ENCODE measurements around the gene MAT2B.

Gene MAT2B

GRCh38 chr5:163456029-163456589 lies 49.3 kb upstream of the MAT2B start:
- no peak for TF ChIP-seq ZNF549 (tag by site-specific recombination; IDR thresholded peaks at IDR 0.05)
- TF ChIP-seq ZSCAN16 (tag by site-specific recombination; IDR thresholded peaks at IDR 0.05) = no peak
- no peak for TF ChIP-seq ZNF354C (tag by site-specific recombination; IDR thresholded peaks at IDR 0.05; ENCODE audit: borderline replicate concordance, low read depth)
- no peak for TF ChIP-seq ZSCAN30 (tag by site-specific recombination; IDR thresholded peaks at IDR 0.05)
- TF ChIP-seq TRIM28 (IDR thresholded peaks at IDR 0.05; ENCODE audit: borderline replicate concordance, low read length) = no peak
- CTCF ChIA-PET = interaction anchor here (0.5 kb wide), 1 partner anchor 9 kb away, joined by 6 read pairs; no protein-coding TSS in a partner anchor
- Histone ChIP-seq H3K36me3 (ENCODE audit: control insufficient read depth in 2 of 2, insufficient read depth in 1 of 2, low read length in 2 of 2) (peaks cover 42 to 48% of the 10 kb centered on the region in 2 experiments), H3K27ac (ENCODE audit: extremely low read depth, low read depth, low read length) (no peak overlapping the region), H3K9me3 (ENCODE audit: control insufficient read depth, insufficient read depth, low read depth, low read length) (no peaks in the 10 kb centered on the region), H3K4me1 (ENCODE audit: control insufficient read depth, insufficient read depth, low read length) (peaks cover 7% of the 10 kb centered on the region), H3K4me3 (ENCODE audit: low read depth, low read length) (no peak overlapping the region)
- POLR2A ChIA-PET = no interaction called here

DNA sequence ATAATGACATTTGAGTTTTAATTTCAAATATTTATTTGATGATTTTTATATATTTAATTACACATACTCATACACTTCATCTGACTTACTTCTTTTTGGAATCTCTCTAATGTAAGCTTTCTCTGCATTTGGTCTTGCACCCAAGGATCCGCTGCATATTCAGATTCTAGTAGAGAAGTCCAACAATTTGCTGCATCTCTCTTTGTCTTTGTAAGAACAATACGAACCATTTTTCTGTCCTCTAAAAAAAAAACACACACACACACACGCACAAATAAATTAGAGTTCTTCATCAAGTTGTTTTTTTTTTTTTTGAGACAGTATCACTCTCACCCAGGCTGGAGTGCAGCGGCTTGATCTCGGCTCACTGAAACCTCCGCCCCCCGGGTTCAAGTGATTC lies 48.6 kb upstream of the MAT2B start:
- no peak overlapping the region for H3K27ac ChIP-seq (ENCODE audit: extremely low read depth, low read depth, low read length)
- CTCF ChIA-PET = no interaction called here
- no peak overlapping the region for H3K4me3 ChIP-seq (ENCODE audit: low read depth, low read length)
- H3K36me3 ChIP-seq (ENCODE audit: control insufficient read depth in 2 of 2, insufficient read depth in 1 of 2, low read length in 2 of 2) = peaks cover 37 to 41% of the 10 kb centered on the region in 2 experiments
- no peaks in the 10 kb centered on the region for H3K9me3 ChIP-seq (ENCODE audit: control insufficient read depth, insufficient read depth, low read depth, low read length)
- peaks cover 7% of the 10 kb centered on the region for H3K4me1 ChIP-seq (ENCODE audit: control insufficient read depth, insufficient read depth, low read length)
- POLR2A ChIA-PET = interaction anchor here (5.4 kb wide), 1 partner anchor 16 kb away, joined by 166 read pairs; the partner anchor contains the start of gene CCNG1
- TF ChIP-seq GLIS2 (tag by site-specific recombination; IDR thresholded peaks at IDR 0.05) (no peak), ZNF138 (tag by site-specific recombination; IDR thresholded peaks at IDR 0.05; ENCODE audit: borderline replicate concordance) (no peak), ZBTB20 (tag by site-specific recombination; IDR thresholded peaks at IDR 0.05) (no peak), TRIM28 (IDR thresholded peaks at IDR 0.05; ENCODE audit: borderline replicate concordance, low read length) (no peak), REPIN1 (tag by site-specific recombination; IDR thresholded peaks at IDR 0.05; ENCODE audit: low read depth) (no peak), ZNF555 (tag by site-specific recombination; conservative IDR thresholded peaks at IDR 0.05) (no peak), ZNF155 (tag by site-specific recombination; IDR thresholded peaks at IDR 0.05) (no peak), KLF1 (tag by site-specific recombination; IDR thresholded peaks at IDR 0.05) (no peak), ZBTB17 (tag by site-specific recombination; IDR thresholded peaks at IDR 0.05) (no peak), WT1 (tag by site-specific recombination; IDR thresholded peaks at IDR 0.05) (no peak), SCRT1 (tag by site-specific recombination; IDR thresholded peaks at IDR 0.05; ENCODE audit: borderline replicate concordance) (no peak), ZNF311 (tag by site-specific recombination; IDR thresholded peaks at IDR 0.05; ENCODE audit: borderline replicate concordance) (no peak)
- TF ChIP-seq, protein P1, sequence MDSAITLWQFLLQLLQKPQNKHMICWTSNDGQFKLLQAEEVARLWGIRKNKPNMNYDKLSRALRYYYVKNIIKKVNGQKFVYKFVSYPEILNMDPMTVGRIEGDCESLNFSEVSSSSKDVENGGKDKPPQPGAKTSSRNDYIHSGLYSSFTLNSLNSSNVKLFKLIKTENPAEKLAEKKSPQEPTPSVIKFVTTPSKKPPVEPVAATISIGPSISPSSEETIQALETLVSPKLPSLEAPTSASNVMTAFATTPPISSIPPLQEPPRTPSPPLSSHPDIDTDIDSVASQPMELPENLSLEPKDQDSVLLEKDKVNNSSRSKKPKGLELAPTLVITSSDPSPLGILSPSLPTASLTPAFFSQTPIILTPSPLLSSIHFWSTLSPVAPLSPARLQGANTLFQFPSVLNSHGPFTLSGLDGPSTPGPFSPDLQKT (IDR thresholded peaks at IDR 0.05; ENCODE audit: borderline replicate concordance, low read depth, low read length) = no peak
- TF ChIP-seq, protein P2, sequence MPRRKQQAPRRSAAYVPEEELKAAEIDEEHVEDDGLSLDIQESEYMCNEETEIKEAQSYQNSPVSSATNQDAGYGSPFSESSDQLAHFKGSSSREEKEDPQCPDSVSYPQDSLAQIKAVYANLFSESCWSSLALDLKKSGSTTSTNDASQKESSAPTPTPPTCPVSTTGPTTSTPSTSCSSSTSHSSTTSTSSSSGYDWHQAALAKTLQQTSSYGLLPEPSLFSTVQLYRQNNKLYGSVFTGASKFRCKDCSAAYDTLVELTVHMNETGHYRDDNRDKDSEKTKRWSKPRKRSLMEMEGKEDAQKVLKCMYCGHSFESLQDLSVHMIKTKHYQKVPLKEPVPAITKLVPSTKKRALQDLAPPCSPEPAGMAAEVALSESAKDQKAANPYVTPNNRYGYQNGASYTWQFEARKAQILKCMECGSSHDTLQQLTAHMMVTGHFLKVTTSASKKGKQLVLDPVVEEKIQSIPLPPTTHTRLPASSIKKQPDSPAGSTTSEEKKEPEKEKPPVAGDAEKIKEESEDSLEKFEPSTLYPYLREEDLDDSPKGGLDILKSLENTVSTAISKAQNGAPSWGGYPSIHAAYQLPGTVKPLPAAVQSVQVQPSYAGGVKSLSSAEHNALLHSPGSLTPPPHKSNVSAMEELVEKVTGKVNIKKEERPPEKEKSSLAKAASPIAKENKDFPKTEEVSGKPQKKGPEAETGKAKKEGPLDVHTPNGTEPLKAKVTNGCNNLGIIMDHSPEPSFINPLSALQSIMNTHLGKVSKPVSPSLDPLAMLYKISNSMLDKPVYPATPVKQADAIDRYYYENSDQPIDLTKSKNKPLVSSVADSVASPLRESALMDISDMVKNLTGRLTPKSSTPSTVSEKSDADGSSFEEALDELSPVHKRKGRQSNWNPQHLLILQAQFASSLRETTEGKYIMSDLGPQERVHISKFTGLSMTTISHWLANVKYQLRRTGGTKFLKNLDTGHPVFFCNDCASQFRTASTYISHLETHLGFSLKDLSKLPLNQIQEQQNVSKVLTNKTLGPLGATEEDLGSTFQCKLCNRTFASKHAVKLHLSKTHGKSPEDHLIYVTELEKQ (tag by site-specific recombination; IDR thresholded peaks at IDR 0.05; ENCODE audit: borderline replicate concordance) = no peak
- TF ChIP-seq, protein P3, sequence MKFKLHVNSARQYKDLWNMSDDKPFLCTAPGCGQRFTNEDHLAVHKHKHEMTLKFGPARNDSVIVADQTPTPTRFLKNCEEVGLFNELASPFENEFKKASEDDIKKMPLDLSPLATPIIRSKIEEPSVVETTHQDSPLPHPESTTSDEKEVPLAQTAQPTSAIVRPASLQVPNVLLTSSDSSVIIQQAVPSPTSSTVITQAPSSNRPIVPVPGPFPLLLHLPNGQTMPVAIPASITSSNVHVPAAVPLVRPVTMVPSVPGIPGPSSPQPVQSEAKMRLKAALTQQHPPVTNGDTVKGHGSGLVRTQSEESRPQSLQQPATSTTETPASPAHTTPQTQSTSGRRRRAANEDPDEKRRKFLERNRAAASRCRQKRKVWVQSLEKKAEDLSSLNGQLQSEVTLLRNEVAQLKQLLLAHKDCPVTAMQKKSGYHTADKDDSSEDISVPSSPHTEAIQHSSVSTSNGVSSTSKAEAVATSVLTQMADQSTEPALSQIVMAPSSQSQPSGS (tag by site-specific recombination; IDR thresholded peaks at IDR 0.05; ENCODE audit: low read depth) = no peak
- TF ChIP-seq, protein P4, sequence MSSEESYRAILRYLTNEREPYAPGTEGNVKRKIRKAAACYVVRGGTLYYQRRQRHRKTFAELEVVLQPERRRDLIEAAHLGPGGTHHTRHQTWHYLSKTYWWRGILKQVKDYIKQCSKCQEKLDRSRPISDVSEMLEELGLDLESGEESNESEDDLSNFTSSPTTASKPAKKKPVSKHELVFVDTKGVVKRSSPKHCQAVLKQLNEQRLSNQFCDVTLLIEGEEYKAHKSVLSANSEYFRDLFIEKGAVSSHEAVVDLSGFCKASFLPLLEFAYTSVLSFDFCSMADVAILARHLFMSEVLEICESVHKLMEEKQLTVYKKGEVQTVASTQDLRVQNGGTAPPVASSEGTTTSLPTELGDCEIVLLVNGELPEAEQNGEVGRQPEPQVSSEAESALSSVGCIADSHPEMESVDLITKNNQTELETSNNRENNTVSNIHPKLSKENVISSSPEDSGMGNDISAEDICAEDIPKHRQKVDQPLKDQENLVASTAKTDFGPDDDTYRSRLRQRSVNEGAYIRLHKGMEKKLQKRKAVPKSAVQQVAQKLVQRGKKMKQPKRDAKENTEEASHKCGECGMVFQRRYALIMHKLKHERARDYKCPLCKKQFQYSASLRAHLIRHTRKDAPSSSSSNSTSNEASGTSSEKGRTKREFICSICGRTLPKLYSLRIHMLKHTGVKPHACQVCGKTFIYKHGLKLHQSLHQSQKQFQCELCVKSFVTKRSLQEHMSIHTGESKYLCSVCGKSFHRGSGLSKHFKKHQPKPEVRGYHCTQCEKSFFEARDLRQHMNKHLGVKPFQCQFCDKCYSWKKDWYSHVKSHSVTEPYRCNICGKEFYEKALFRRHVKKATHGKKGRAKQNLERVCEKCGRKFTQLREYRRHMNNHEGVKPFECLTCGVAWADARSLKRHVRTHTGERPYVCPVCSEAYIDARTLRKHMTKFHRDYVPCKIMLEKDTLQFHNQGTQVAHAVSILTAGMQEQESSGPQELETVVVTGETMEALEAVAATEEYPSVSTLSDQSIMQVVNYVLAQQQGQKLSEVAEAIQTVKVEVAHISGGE (tag by site-specific recombination; conservative IDR thresholded peaks at IDR 0.05; ENCODE audit: low read depth) = no peak
